MM.1S (cell line): ENCODE results near the gene KIN.

Experiments
- DNase-seq: peaks from one replicate; pipeline ENCODE4 v3.0.0-alpha.2; 2015
- H2AFZ ChIP-seq: fragments of 300-600 bp; sonication (generic); 2 replicates; pipeline ENCODE4 v1.6.0; 2016; ENCODE audit warnings: antibody characterized with exemption, low read length
- H3F3A ChIP-seq: fragments of 300-600 bp; sonication (generic); 2 replicates; pipeline ENCODE4 v1.6.1; 2016; ENCODE audit warnings: mild to moderate bottlenecking, antibody characterized with exemption, low read length, moderate library complexity, mixed read lengths; ENCODE audit not compliant: insufficient read depth
- H3K27ac ChIP-seq: fragments of 300-600 bp; sonication (generic); 2 replicates; pipeline ENCODE4 v1.5.1; 2016; ENCODE audit warnings: mild to moderate bottlenecking, low read length
- H3K27me3 ChIP-seq: fragments of 300-600 bp; sonication (generic); replicated peaks from 2 replicates; pipeline ENCODE4 v1.6.0; 2016; ENCODE audit warnings: low read length; ENCODE audit not compliant: insufficient read depth
- H3K36me3 ChIP-seq: fragments of 300-600 bp; sonication (generic); replicated peaks from 2 replicates; pipeline ENCODE4 v1.6.1; 2016; ENCODE audit warnings: mild to moderate bottlenecking, low read length, mixed read lengths; ENCODE audit not compliant: insufficient read depth
- H3K4me1 ChIP-seq: fragments of 300-600 bp; sonication (generic); 2 replicates; pipeline ENCODE4 v1.6.1; 2016; ENCODE audit warnings: low read length, mixed read lengths
- H3K4me2 ChIP-seq: fragments of 300-600 bp; sonication (generic); 2 replicates; pipeline ENCODE4 v1.6.0; 2016; ENCODE audit warnings: low read depth, low read length
- H3K4me3 ChIP-seq: fragments of 300-600 bp; sonication (generic); 2 replicates; pipeline ENCODE4 v1.5.1; 2016; ENCODE audit warnings: low read length, mixed read lengths
- H3K79me2 ChIP-seq: fragments of 300-600 bp; sonication (generic); 2 replicates; pipeline ENCODE4 v1.6.1; 2016; ENCODE audit warnings: mixed run types, low read length, mixed read lengths
- H3K9ac ChIP-seq: fragments of 300-600 bp; sonication (generic); 2 replicates; pipeline ENCODE4 v1.6.1; 2016; ENCODE audit warnings: low read length, mixed read lengths
- H3K9me2 ChIP-seq: fragments of 300-600 bp; sonication (generic); replicated peaks from 2 replicates; pipeline ENCODE4 v1.6.1; 2016; ENCODE audit warnings: mild to moderate bottlenecking, low read length, mixed read lengths; ENCODE audit not compliant: insufficient read depth
- H3K9me3 ChIP-seq: fragments of 300-600 bp; sonication (generic); replicated peaks from 2 replicates; pipeline ENCODE4 v1.6.1; 2016; ENCODE audit warnings: mild to moderate bottlenecking, low read length, mixed read lengths; ENCODE audit not compliant: insufficient read depth
- H4K20me1 ChIP-seq: fragments of 300-600 bp; sonication (generic); 2 replicates; pipeline ENCODE4 v1.6.1; 2016; ENCODE audit warnings: mild to moderate bottlenecking, low read length, moderate library complexity, mixed read lengths; ENCODE audit not compliant: insufficient read depth
- EZH2 ChIP-seq: fragments of 300-600 bp; sonication (generic); optimal IDR thresholded peaks from 2 replicates; pipeline ENCODE3; 2017; ENCODE audit warnings: low read depth, mild to moderate bottlenecking, antibody characterized with exemption, low read length, mixed read lengths
- EZH2phosphoT487 ChIP-seq: fragments of 300-600 bp; sonication (generic); IDR thresholded peaks from 2 replicates; pipeline ENCODE4 v1.6.1; 2018; ENCODE audit warnings: antibody characterized with exemption, low read length
- TF ChIP-seq, protein P1 (sequence below): fragments of 300-600 bp; sonication (generic); IDR thresholded peaks from 2 replicates; pipeline ENCODE4 v1.5.1; 2016; ENCODE audit warnings: antibody characterized with exemption, low read length, mixed read lengths

KIN gene

DNA sequence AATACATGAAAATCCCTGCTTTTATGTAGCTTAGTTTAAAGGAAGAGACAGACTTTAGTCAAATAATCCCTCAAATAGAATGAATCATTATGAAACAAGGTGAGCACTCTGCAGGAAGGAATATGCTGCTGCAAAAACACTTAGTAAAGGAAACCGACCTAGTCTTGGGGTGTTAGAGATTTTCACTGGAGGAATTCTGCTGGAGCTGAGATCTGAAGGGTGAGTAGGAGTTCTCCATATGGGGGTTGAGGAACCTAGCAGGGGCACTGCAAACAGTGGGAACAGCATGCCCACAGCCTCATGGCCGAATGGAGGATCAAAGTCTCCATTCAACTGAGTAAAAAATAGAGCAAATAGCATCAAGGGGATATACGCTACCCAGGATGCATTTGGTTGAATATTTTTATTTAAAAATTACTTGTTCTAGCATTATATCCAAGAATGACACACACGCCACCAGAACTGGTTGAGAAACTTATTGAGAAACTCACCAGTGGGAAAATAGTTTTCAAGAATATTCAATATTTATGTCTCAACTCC lies 81.2 kb downstream of the KIN start:
- TF ChIP-seq EZH2 (no peak), EZH2phosphoT487 (no peak)
- TF ChIP-seq, protein P1, sequence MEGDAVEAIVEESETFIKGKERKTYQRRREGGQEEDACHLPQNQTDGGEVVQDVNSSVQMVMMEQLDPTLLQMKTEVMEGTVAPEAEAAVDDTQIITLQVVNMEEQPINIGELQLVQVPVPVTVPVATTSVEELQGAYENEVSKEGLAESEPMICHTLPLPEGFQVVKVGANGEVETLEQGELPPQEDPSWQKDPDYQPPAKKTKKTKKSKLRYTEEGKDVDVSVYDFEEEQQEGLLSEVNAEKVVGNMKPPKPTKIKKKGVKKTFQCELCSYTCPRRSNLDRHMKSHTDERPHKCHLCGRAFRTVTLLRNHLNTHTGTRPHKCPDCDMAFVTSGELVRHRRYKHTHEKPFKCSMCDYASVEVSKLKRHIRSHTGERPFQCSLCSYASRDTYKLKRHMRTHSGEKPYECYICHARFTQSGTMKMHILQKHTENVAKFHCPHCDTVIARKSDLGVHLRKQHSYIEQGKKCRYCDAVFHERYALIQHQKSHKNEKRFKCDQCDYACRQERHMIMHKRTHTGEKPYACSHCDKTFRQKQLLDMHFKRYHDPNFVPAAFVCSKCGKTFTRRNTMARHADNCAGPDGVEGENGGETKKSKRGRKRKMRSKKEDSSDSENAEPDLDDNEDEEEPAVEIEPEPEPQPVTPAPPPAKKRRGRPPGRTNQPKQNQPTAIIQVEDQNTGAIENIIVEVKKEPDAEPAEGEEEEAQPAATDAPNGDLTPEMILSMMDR = no peak

DNA sequence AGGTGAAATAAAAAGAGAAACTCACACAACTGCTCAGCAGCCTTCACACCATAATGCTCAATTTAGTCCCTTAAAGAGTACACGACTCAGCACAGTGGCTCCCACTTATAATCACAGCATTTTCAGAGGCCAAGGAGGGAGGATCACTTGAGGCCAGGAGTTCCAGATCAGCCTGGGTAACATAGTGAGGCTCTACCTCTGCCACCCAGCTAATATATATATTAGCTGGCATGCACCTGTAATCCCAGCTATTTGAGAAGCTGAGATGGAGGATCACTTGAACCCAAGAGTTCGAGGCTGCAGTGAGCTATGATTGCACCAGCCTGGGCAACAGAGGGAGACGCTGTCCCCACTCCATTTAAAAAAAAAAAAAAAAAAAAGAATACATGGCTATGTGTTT lies 82.5 kb downstream of the KIN start:
- no peaks in the 10 kb centered on the region for H3K4me1 ChIP-seq
- H3K79me2 ChIP-seq = no peaks in the 10 kb centered on the region
- no peaks in the 10 kb centered on the region for H3K9me2 ChIP-seq
- no peak overlapping the region for H3K27ac ChIP-seq
- H2AFZ ChIP-seq = no peak overlapping the region
- H3K4me2 ChIP-seq = no peak overlapping the region
- H3K36me3 ChIP-seq = no peaks in the 10 kb centered on the region
- H3K9me3 ChIP-seq = no peaks in the 10 kb centered on the region
- TF ChIP-seq, protein P1 = no peak
- no peak for TF ChIP-seq EZH2
- TF ChIP-seq EZH2phosphoT487 = no peak
- no peaks in the 10 kb centered on the region for H4K20me1 ChIP-seq
- no peak overlapping the region for H3K4me3 ChIP-seq
- no peak for DNase-seq
- no peaks in the 10 kb centered on the region for H3K27me3 ChIP-seq
- H3K9ac ChIP-seq = no peak overlapping the region
- no peaks in the 10 kb centered on the region for H3F3A ChIP-seq

More for the DNA sequence above, 81.2 kb downstream of the KIN start:
- Histone ChIP-seq H3K79me2 (no peaks in the 10 kb centered on the region), H3K4me3 (no peak overlapping the region), H3K4me2 (no peak overlapping the region), H3K36me3 (no peaks in the 10 kb centered on the region), H3K4me1 (no peaks in the 10 kb centered on the region), H3K27me3 (no peaks in the 10 kb centered on the region), H4K20me1 (no peaks in the 10 kb centered on the region), H3K9me2 (no peaks in the 10 kb centered on the region), H3K9ac (no peak overlapping the region), H3K27ac (no peak overlapping the region), H3K9me3 (no peaks in the 10 kb centered on the region), H2AFZ (no peak overlapping the region), H3F3A (no peaks in the 10 kb centered on the region)
- DNase-seq = no peak

DNA sequence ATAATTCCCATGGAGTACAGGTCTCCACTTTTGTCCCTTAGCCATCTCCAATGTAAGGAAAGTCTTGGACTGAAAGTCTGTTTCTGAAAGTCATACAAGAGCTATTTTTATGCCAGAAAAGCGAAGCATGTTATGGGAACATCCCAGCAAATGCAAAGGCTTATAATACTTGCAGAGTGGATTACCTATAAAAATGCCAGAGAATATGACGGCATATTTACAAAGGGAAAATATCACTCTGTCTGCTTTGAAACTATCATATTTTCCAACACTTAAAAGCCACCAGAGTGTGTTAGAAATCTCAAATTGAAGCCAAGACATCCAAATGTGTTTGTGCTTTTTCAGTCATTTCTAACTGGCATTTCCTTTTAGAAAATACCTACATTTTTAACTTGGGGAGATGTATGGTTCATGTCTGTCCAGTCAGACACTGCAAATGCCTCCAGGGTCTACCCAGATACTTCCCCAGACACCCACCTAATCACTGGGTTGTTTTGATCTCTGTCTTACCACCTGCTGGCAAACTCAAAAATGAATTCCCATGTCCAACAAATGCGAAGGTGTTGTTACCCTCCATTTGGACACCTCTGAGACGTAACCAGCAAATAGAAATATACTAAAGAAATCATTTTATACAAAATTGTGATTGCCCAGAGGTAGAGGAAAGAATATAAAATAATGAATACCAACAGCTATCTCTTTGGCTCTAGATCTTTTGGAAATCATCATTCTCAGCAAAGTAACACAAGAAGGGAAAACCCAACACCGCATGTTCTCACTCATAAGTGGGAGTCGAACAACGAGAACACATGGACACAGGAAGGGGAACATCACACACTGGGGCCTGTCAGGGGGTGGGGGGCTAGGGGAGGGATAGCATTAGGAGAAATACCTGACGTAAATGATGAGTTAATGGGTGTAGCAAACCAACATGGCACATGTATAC lies 83.4 kb downstream of the KIN start:
- Histone ChIP-seq H2AFZ (no peak overlapping the region), H3K9me3 (no peaks in the 10 kb centered on the region), H3K9ac (no peak overlapping the region), H3K9me2 (no peaks in the 10 kb centered on the region), H4K20me1 (no peaks in the 10 kb centered on the region), H3K27ac (no peak overlapping the region), H3K27me3 (no peaks in the 10 kb centered on the region), H3K79me2 (no peaks in the 10 kb centered on the region), H3K4me1 (no peaks in the 10 kb centered on the region), H3K4me2 (no peak overlapping the region), H3K4me3 (no peak overlapping the region), H3K36me3 (no peaks in the 10 kb centered on the region), H3F3A (no peaks in the 10 kb centered on the region)
- DNase-seq = no peak
- TF ChIP-seq, protein P1 = no peak
- TF ChIP-seq EZH2phosphoT487 (no peak), EZH2 (no peak)
